HG03066 (cell line): Measurements from ENCODE around the gene CSNK1D.

Source experiments
- ATAC-seq: cut with Tn5 transposase; IDR thresholded peaks from one replicate; pipeline ENCODE4 v1.9.1; 2021; ENCODE audit warnings: low read depth; ENCODE audit not compliant: unreplicated experiment

The CSNK1D gene

GRCh38 chr17:82230609-82231311, 42.7 kb downstream of the CSNK1D start:
- peak; percentile 31 for ATAC-seq

- ATAC-seq = no peak
Observed at GRCh38 chr17:82229698-82230608, 43.5 kb downstream of the CSNK1D start.

- ATAC-seq = peak; percentile 23
Observed at GRCh38 chr17:82228842-82229697, 44.4 kb downstream of the CSNK1D start, which contains the start of gene SLC16A3. Gene SLC16A3, plus strand, starts transcription at chr17:82229042. Its CDS starts 6,967 bp downstream, at chr17:82236009.

- ATAC-seq = peak; percentile 39
Observed at GRCh38 chr17:82228278-82228841, 45.1 kb downstream of the CSNK1D start.

- ATAC-seq = no peak
Observed at GRCh38 chr17:82227629-82228277, 45.7 kb downstream of the CSNK1D start.

- no peak for ATAC-seq
Observed at GRCh38 chr17:82226809-82227628, 46.5 kb downstream of the CSNK1D start.

- no peak for ATAC-seq
Observed at GRCh38 chr17:82226146-82226808, 47.2 kb downstream of the CSNK1D start.

GRCh38 chr17:82225368-82226029, 48.0 kb downstream of the CSNK1D start:
- no peak for ATAC-seq

GRCh38 chr17:82224666-82225065, 48.8 kb downstream of the CSNK1D start:
- no peak for ATAC-seq

GRCh38 chr17:82223517-82223916, 50.0 kb downstream of the CSNK1D start:
- ATAC-seq = no peak

GRCh38 chr17:82222816-82223215, 50.7 kb downstream of the CSNK1D start:
- ATAC-seq = no peak

- ATAC-seq = no peak
Observed at GRCh38 chr17:82221341-82221902, 52.1 kb downstream of the CSNK1D start.

- ATAC-seq = no peak
Observed at GRCh38 chr17:82219753-82220709, 53.5 kb downstream of the CSNK1D start.

GRCh38 chr17:82219083-82219482, 54.4 kb downstream of the CSNK1D start:
- no peak for ATAC-seq

GRCh38 chr17:82218349-82219075, 55.0 kb downstream of the CSNK1D start:
- ATAC-seq = no peak
